Measurements from ENCODE around the gene SLC2A9.

DNA sequence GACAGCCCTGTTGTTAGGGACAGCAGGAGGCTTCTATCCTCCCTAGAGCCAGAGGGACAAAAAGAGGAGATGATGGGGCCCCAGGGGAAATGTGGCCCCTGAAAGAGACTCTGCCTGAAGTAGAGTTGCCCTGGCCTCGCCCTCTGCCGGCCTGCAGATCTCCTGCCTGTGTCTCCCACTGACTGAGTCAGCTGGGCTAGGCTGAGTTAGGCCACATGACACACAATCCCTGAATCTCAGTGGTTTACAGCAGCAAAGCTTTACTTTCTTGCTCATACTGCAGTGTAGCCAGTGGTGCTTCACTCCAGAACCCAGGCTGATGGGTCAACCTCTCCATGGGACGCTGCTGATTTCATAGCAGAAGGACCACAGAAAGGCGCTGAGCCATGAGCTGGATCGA lies 216.4 kb downstream of the SLC2A9 start:
- no peak for TF ChIP-seq BACH2 (CRISPR knock-in tag; IDR thresholded peaks at IDR 0.05; ENCODE audit: borderline replicate concordance)
- TF ChIP-seq, protein P1, sequence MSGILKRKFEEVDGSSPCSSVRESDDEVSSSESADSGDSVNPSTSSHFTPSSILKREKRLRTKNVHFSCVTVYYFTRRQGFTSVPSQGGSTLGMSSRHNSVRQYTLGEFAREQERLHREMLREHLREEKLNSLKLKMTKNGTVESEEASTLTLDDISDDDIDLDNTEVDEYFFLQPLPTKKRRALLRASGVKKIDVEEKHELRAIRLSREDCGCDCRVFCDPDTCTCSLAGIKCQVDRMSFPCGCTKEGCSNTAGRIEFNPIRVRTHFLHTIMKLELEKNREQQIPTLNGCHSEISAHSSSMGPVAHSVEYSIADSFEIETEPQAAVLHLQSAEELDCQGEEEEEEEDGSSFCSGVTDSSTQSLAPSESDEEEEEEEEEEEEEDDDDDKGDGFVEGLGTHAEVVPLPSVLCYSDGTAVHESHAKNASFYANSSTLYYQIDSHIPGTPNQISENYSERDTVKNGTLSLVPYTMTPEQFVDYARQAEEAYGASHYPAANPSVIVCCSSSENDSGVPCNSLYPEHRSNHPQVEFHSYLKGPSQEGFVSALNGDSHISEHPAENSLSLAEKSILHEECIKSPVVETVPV (CRISPR knock-in tag; IDR thresholded peaks at IDR 0.05) = no peak
- no peak for TF ChIP-seq RARB (CRISPR knock-in tag; IDR thresholded peaks at IDR 0.05)
- TF ChIP-seq TCF4 (CRISPR knock-in tag; IDR thresholded peaks at IDR 0.05; ENCODE audit: borderline replicate concordance) = no peak
- TF ChIP-seq, protein P2, sequence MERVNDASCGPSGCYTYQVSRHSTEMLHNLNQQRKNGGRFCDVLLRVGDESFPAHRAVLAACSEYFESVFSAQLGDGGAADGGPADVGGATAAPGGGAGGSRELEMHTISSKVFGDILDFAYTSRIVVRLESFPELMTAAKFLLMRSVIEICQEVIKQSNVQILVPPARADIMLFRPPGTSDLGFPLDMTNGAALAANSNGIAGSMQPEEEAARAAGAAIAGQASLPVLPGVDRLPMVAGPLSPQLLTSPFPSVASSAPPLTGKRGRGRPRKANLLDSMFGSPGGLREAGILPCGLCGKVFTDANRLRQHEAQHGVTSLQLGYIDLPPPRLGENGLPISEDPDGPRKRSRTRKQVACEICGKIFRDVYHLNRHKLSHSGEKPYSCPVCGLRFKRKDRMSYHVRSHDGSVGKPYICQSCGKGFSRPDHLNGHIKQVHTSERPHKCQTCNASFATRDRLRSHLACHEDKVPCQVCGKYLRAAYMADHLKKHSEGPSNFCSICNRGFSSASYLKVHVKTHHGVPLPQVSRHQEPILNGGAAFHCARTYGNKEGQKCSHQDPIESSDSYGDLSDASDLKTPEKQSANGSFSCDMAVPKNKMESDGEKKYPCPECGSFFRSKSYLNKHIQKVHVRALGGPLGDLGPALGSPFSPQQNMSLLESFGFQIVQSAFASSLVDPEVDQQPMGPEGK (CRISPR knock-in tag; IDR thresholded peaks at IDR 0.05; ENCODE audit: borderline replicate concordance) = no peak
- TF ChIP-seq ZFP3 (CRISPR knock-in tag; IDR thresholded peaks at IDR 0.05) = no peak
- no peak for TF ChIP-seq ZFP30 (CRISPR knock-in tag; IDR thresholded peaks at IDR 0.05)
- TF ChIP-seq, protein P3, sequence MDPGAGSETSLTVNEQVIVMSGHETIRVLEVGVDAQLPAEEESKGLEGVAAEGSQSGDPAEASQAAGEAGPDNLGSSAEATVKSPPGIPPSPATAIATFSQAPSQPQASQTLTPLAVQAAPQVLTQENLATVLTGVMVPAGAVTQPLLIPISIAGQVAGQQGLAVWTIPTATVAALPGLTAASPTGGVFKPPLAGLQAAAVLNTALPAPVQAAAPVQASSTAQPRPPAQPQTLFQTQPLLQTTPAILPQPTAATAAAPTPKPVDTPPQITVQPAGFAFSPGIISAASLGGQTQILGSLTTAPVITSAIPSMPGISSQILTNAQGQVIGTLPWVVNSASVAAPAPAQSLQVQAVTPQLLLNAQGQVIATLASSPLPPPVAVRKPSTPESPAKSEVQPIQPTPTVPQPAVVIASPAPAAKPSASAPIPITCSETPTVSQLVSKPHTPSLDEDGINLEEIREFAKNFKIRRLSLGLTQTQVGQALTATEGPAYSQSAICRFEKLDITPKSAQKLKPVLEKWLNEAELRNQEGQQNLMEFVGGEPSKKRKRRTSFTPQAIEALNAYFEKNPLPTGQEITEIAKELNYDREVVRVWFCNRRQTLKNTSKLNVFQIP (CRISPR knock-in tag; IDR thresholded peaks at IDR 0.05; ENCODE audit: borderline replicate concordance, low read depth) = no peak
- TF ChIP-seq ZNF565 (CRISPR knock-in tag; conservative IDR thresholded peaks at IDR 0.05; ENCODE audit: low read depth) = no peak
- TF ChIP-seq GLIS3 (CRISPR knock-in tag; IDR thresholded peaks at IDR 0.05) = no peak
- no peak for TF ChIP-seq SNAI2 (CRISPR knock-in tag; IDR thresholded peaks at IDR 0.05)
- TF ChIP-seq PPARA (CRISPR knock-in tag; IDR thresholded peaks at IDR 0.05; ENCODE audit: borderline replicate concordance) = no peak
- no peak for TF ChIP-seq ZC3H10 (CRISPR knock-in tag; IDR thresholded peaks at IDR 0.05)
- no peak for TF ChIP-seq ISL1 (CRISPR knock-in tag; IDR thresholded peaks at IDR 0.05)
